ENCODE data around the gene TMEM203. TPM values are rescaled to one million over a fixed set of nuclear protein-coding genes. Genes with fewer than 3 reads are reported as not detected.
A peak's percentile ranks its signal among the peaks of the same experiment; 100 is the strongest.

Gene TMEM203
- total RNA-seq, 2 donors from 2014 or later, result 34.0 to 39.5 TPM

DNA sequence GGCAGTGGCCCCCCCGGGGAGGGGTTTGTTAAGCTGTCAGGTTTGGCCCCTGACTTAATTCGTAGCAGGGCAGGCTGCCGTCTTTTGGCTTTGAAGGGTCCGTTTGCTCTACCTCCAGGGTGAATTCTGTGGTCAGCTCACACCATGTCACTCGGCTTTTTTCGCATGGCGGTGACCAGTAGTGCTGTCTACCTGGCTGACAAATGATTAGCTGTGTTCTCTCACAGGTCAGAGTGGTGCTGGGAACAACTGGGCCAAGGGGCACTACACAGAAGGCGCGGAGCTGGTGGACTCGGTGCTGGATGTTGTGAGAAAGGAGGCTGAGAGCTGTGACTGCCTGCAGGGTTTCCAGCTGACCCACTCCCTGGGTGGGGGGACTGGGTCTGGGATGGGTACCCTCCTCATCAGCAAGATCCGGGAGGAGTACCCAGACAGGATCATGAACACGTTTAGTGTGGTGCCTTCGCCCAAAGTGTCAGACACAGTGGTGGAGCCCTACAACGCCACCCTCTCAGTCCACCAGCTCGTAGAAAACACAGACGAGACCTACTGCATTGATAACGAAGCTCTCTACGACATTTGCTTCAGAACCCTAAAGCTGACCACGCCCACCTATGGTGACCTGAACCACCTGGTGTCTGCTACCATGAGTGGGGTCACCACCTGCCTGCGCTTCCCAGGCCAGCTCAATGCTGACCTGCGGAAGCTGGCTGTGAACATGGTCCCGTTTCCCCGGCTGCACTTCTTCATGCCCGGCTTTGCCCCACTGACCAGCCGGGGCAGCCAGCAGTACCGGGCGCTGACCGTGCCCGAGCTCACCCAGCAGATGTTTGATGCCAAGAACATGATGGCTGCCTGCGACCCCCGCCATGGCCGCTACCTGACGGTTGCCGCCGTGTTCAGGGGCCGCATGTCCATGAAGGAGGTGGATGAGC is 37.1 kb upstream of the TMEM203 start:
- H3K27ac ChIP-seq (ENCODE audit: low read depth, low read length), result no peak overlapping the region

GRCh38 chr9:137241490-137242268 is 36.2 kb upstream of the TMEM203 start:
- Histone ChIP-seq H3K4me1 (ENCODE audit: control insufficient read depth, insufficient read depth, low read length) (peaks cover 34% of the 10 kb centered on the region), H3K27me3 (ENCODE audit: control insufficient read depth, insufficient read depth, low read length, poor library complexity, severe bottlenecking) (no peaks in the 10 kb centered on the region), H3K36me3 (ENCODE audit: control insufficient read depth, insufficient read depth, low read length) (peaks cover 27% of the 10 kb centered on the region), H3K4me3 (ENCODE audit: low read length) (peak overlapping the region; percentile 92), H3K27ac (ENCODE audit: low read depth, low read length) (no peak overlapping the region), H3K9me3 (ENCODE audit: control insufficient read depth, low read length) (no peaks in the 10 kb centered on the region), H3K9ac (ENCODE audit: extremely low read depth, low read length, poor library complexity, severe bottlenecking) (peak overlapping the region; percentile 92)
- 0 to 1% methylated on average over 25 to 83 of the region's 83 CpGs for WGBS, 2 experiments (ENCODE audit: insufficient coverage in 1 of 2, insufficient read length in 1 of 2)
- peaks cover 44% of the 10 kb centered on the region for H3K4me1 Mint-ChIP-seq
- H3K27ac Mint-ChIP-seq, result peak overlapping the region; percentile 85
- H3K4me3 Mint-ChIP-seq, result peak overlapping the region; percentile 85
- DNase-seq, result peak; percentile 68
- TF ChIP-seq, protein P1, sequence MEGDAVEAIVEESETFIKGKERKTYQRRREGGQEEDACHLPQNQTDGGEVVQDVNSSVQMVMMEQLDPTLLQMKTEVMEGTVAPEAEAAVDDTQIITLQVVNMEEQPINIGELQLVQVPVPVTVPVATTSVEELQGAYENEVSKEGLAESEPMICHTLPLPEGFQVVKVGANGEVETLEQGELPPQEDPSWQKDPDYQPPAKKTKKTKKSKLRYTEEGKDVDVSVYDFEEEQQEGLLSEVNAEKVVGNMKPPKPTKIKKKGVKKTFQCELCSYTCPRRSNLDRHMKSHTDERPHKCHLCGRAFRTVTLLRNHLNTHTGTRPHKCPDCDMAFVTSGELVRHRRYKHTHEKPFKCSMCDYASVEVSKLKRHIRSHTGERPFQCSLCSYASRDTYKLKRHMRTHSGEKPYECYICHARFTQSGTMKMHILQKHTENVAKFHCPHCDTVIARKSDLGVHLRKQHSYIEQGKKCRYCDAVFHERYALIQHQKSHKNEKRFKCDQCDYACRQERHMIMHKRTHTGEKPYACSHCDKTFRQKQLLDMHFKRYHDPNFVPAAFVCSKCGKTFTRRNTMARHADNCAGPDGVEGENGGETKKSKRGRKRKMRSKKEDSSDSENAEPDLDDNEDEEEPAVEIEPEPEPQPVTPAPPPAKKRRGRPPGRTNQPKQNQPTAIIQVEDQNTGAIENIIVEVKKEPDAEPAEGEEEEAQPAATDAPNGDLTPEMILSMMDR (conservative IDR thresholded peaks at IDR 0.05), result no peak
- H3K27me3 Mint-ChIP-seq (ENCODE audit: insufficient read depth), result no peaks in the 10 kb centered on the region
- peaks cover 19% of the 10 kb centered on the region for H3K36me3 Mint-ChIP-seq (ENCODE audit: low read depth)
- H3K9me3 Mint-ChIP-seq, result no peaks in the 10 kb centered on the region

More for the DNA sequence above, 37.1 kb upstream of the TMEM203 start:
- 84 to 85% methylated on average over 33 to 36 of the region's 36 CpGs for WGBS, 2 experiments (ENCODE audit: insufficient coverage in 1 of 2, insufficient read length in 1 of 2)
- Mint-ChIP-seq H3K9me3 (no peaks in the 10 kb centered on the region), H3K27ac (peak overlapping the region; percentile 85), H3K4me3 (peak overlapping the region; percentile 85), H3K4me1 (peaks cover 43% of the 10 kb centered on the region), H3K36me3 (ENCODE audit: low read depth) (peaks cover 19% of the 10 kb centered on the region), H3K27me3 (ENCODE audit: insufficient read depth) (peaks cover under 1% of the 10 kb centered on the region)
- Histone ChIP-seq H3K36me3 (ENCODE audit: control insufficient read depth, insufficient read depth, low read length) (peaks cover 27% of the 10 kb centered on the region), H3K9me3 (ENCODE audit: control insufficient read depth, low read length) (no peaks in the 10 kb centered on the region), H3K9ac (ENCODE audit: extremely low read depth, low read length, poor library complexity, severe bottlenecking) (peak overlapping the region; percentile 92), H3K4me3 (ENCODE audit: low read length) (peak overlapping the region; percentile 92), H3K27me3 (ENCODE audit: control insufficient read depth, insufficient read depth, low read length, poor library complexity, severe bottlenecking) (no peaks in the 10 kb centered on the region), H3K4me1 (ENCODE audit: control insufficient read depth, insufficient read depth, low read length) (peaks cover 25% of the 10 kb centered on the region)
- DNase-seq, result no peak
- TF ChIP-seq, protein P1 (conservative IDR thresholded peaks at IDR 0.05), result no peak

GRCh38 chr9:137240841-137241489 is 35.5 kb upstream of the TMEM203 start, which contains the start of gene TUBB4B:
Gene TUBB4B (plus strand): TSS chr9:137241287. CDS start chr9:137241361, 74 bp downstream.
- peak within 1 kb of the TSS; percentile 87 for H3K27ac ChIP-seq (ENCODE audit: low read depth, low read length)
- no peaks in the 10 kb centered on the region for H3K27me3 ChIP-seq (ENCODE audit: control insufficient read depth, insufficient read depth, low read length, poor library complexity, severe bottlenecking)
- H3K4me3 ChIP-seq (ENCODE audit: low read length), result peak within 1 kb of the TSS; percentile 92
- 0% methylated on average over 26 to 67 of the region's 67 CpGs for WGBS, 2 experiments (ENCODE audit: insufficient coverage in 1 of 2, insufficient read length in 1 of 2)
- peak within 1 kb of the TSS; percentile 85 for H3K4me3 Mint-ChIP-seq
- no peaks in the 10 kb centered on the region for H3K9me3 ChIP-seq (ENCODE audit: control insufficient read depth, low read length)
- TF ChIP-seq, protein P1 (conservative IDR thresholded peaks at IDR 0.05), result no peak
- peaks cover 19% of the 10 kb centered on the region for H3K36me3 Mint-ChIP-seq (ENCODE audit: low read depth)
- H3K9me3 Mint-ChIP-seq, result no peaks in the 10 kb centered on the region
- H3K4me1 ChIP-seq (ENCODE audit: control insufficient read depth, insufficient read depth, low read length), result peaks cover 34% of the 10 kb centered on the region
- H3K36me3 ChIP-seq (ENCODE audit: control insufficient read depth, insufficient read depth, low read length), result peaks cover 27% of the 10 kb centered on the region
- peak; percentile 99 for DNase-seq
- peaks cover 44% of the 10 kb centered on the region for H3K4me1 Mint-ChIP-seq
- no peaks in the 10 kb centered on the region for H3K27me3 Mint-ChIP-seq (ENCODE audit: insufficient read depth)
- H3K27ac Mint-ChIP-seq, result peak within 1 kb of the TSS; percentile 91
- H3K9ac ChIP-seq (ENCODE audit: extremely low read depth, low read length, poor library complexity, severe bottlenecking), result peak within 1 kb of the TSS; percentile 92
